CD14-positive monocyte (primary cell): ENCODE measurements around the gene ACVR1B. TPM values are rescaled to one million over a fixed set of nuclear protein-coding genes. Genes with fewer than 3 reads are reported as not detected.
A peak's percentile ranks its signal among the peaks of the same experiment; 100 is the strongest.

ENCODE experiments used
- DNase-seq, 3 donors: peaks; one replicate each; pipeline ENCODE4 v3.0.0-alpha.2; 2011 to 2022
- H2AFZ ChIP-seq: 2 replicates; pipeline ENCODE4 v1.6.0; 2012; ENCODE audit warnings: mild to moderate bottlenecking, low read depth, low read length, inconsistent platforms; ENCODE audit not compliant: insufficient read depth, poor library complexity, severe bottlenecking
- H3K27ac ChIP-seq, 2 donors: 1 replicate in 1 of 2; 2 replicates in 1 of 2; pipeline ENCODE4 v1.5.1; 2012 to 2013; ENCODE audit warnings: low read length in 2 of 2, control low read depth in 1 of 2, inconsistent platforms in 1 of 2, low read depth in 1 of 2, mild to moderate bottlenecking in 1 of 2
- H3K27me3 ChIP-seq, 2 donors: one replicate each; pipeline versions ENCODE4 v1.6.0 to v1.6.1; 2011 to 2013; ENCODE audit warnings: low read length in 2 of 2; ENCODE audit not compliant: control insufficient read depth in 2 of 2, insufficient read depth in 2 of 2
- H3K36me3 ChIP-seq, 2 donors: replicated peaks in 1 of 2; 1 replicate in 1 of 2; 2 replicates in 1 of 2; pipeline versions ENCODE4 v1.5.1 to v1.6.1; 2012 to 2013; ENCODE audit warnings: low read length in 2 of 2, control low read depth in 1 of 2, inconsistent platforms in 1 of 2, mild to moderate bottlenecking in 1 of 2; ENCODE audit not compliant: insufficient read depth in 2 of 2, control insufficient read depth in 1 of 2
- H3K4me1 ChIP-seq, 2 donors: 1 replicate in 1 of 2; 2 replicates in 1 of 2; pipeline versions ENCODE4 v1.5.1 to v1.6.1; 2012 to 2013; ENCODE audit warnings: low read length in 2 of 2, control low read depth in 1 of 2, inconsistent platforms in 1 of 2, mild to moderate bottlenecking in 1 of 2, moderate library complexity in 1 of 2; ENCODE audit not compliant: insufficient read depth in 2 of 2, control insufficient read depth in 1 of 2
- H3K4me2 ChIP-seq: replicated peaks from 2 replicates; pipeline ENCODE3; 2012; ENCODE audit warnings: low read length, moderate library complexity, mild to moderate bottlenecking; ENCODE audit not compliant: poor library complexity, severe bottlenecking; ENCODE audit errors: extremely low read depth
- H3K4me3 ChIP-seq, 3 experiments: fragments of 200-600 bp in 1 of 3; sonication (generic) in 1 of 3; replicated peaks in 1 of 3; 1 replicate in 2 of 3; 2 replicates in 1 of 3; pipeline ENCODE4 v1.5.1; 2011 to 2013; ENCODE audit warnings: low read length in 3 of 3, mild to moderate bottlenecking in 3 of 3, control low read depth in 2 of 3, low read depth in 2 of 3, inconsistent platforms in 1 of 3, moderate library complexity in 1 of 3
- H3K79me2 ChIP-seq: 2 replicates; pipeline ENCODE4 v1.6.0; 2012; ENCODE audit warnings: mild to moderate bottlenecking, control low read depth, inconsistent platforms, low read length, moderate library complexity; ENCODE audit not compliant: insufficient read depth
- H3K9ac ChIP-seq: 2 replicates; pipeline ENCODE4 v1.6.0; 2017; ENCODE audit warnings: low read length, mild to moderate bottlenecking; ENCODE audit not compliant: insufficient read depth, poor library complexity, severe bottlenecking
- H3K9me3 ChIP-seq, 2 donors: replicated peaks in 1 of 2; 1 replicate in 1 of 2; 2 replicates in 1 of 2; pipeline versions ENCODE4 v1.5.1 to v1.6.1; 2012 to 2013; ENCODE audit warnings: low read length in 2 of 2, control low read depth in 1 of 2; ENCODE audit not compliant: control insufficient read depth in 1 of 2, insufficient read depth in 1 of 2
- H4K20me1 ChIP-seq: 2 replicates; pipeline ENCODE4 v1.6.0; 2012; ENCODE audit warnings: mild to moderate bottlenecking, low read length, control low read depth, moderate library complexity; ENCODE audit not compliant: insufficient read depth
- H3K27ac Mint-ChIP-seq, 7 donors: one replicate each; pipeline ENCODE4 v1.8.0; 2020; ENCODE audit warnings: mild to moderate bottlenecking in 7 of 7, mixed read lengths in 7 of 7, moderate library complexity in 6 of 7, inconsistent platforms in 2 of 7
- H3K27me3 Mint-ChIP-seq, 3 donors: one replicate each; pipeline ENCODE4 v1.8.0; 2021 to 2022; ENCODE audit warnings: low read depth in 3 of 3, mild to moderate bottlenecking in 3 of 3, mixed read lengths in 3 of 3, moderate library complexity in 3 of 3, inconsistent platforms in 1 of 3
- H3K36me3 Mint-ChIP-seq, 2 donors: one replicate each; pipeline ENCODE4 v1.8.0; 2020; ENCODE audit warnings: mixed read lengths in 2 of 2, inconsistent platforms in 1 of 2, mild to moderate bottlenecking in 1 of 2
- H3K4me1 Mint-ChIP-seq: one replicate; pipeline ENCODE4 v1.8.0; 2020; ENCODE audit warnings: mild to moderate bottlenecking, mixed read lengths
- H3K4me3 Mint-ChIP-seq, 2 donors: one replicate each; pipeline ENCODE4 v1.8.0; 2020; ENCODE audit warnings: mild to moderate bottlenecking in 2 of 2, mixed read lengths in 2 of 2, moderate library complexity in 1 of 2
- H3K9me3 Mint-ChIP-seq, 7 donors: one replicate each; pipeline ENCODE4 v1.8.0; 2020 to 2022; ENCODE audit warnings: mixed read lengths in 7 of 7, mild to moderate bottlenecking in 6 of 7, moderate library complexity in 6 of 7, inconsistent platforms in 2 of 7
- WGBS: methylation state at CpG from one replicate; pipeline ENCODE4 v1.1.5; 2013; ENCODE audit warnings: missing lambda C conversion rate; ENCODE audit not compliant: insufficient coverage; 5-methylcytosine and 5-hydroxymethylcytosine counted together
- intact Hi-C, 2 donors: fragments of 100-400 bp; cut with micrococcal nuclease; formaldehyde crosslinking; loops; one replicate each; pipeline versions ENCODE4 v1.15.0 to v1.15.1; 2023
- polyA plus RNA-seq, 3 donors: library from polyadenylated mRNA; depleted of rRNA in 1 of 3; unstranded in 2 of 3; stranded (reverse) in 1 of 3; fragments of 300-500 nt in 2 of 3; fragments of >200 nt in 1 of 3; fragmentation: Illumina TruSeq in 2 of 3; gene quantifications; 1 replicate in 2 of 3; 2 replicates in 1 of 3; pipeline ENCODE4 v1.2.3, GENCODE V29; 2012 to 2021
- TF ChIP-seq, protein P1 (sequence below): fragments of 200-600 bp; IDR thresholded peaks from one replicate; pipeline ENCODE4 v1.8.0; 2022; ENCODE audit warnings: antibody characterized with exemption, mild to moderate bottlenecking

The ACVR1B gene
- polyA plus RNA-seq, 3 donors, result 1.8 to 18.5 (median 3.9) TPM

DNA sequence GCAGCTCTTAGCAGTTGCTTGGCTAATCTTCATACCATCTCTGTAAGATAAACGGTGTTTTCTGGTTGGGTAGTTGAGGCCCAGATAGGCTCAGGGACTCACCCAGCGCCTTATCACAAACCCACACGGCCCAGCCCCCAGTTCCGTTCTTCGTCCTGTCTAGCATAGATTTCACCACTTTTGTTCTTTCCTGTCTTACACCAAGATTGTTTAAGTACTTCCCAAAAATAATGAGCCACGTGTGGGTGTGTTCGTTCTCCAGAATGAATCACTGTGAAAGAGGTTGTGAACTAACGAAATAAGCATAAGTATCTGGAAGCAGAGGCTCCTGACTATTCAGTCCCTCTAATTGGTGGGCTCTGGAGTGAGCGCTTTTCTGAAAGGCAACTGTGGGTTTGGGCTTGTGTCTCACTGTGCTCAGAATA, 21.4 kb downstream of the ACVR1B start:
- H2AFZ ChIP-seq, result no peak overlapping the region
- intact Hi-C loops, result loop anchor here in 1 of 2 donors (2.0 kb wide), 1 partner anchor 86 kb away; no protein-coding TSS in a partner anchor
- peak; percentile 90 to 98 (median 97) for DNase-seq
- TF ChIP-seq, protein P1, sequence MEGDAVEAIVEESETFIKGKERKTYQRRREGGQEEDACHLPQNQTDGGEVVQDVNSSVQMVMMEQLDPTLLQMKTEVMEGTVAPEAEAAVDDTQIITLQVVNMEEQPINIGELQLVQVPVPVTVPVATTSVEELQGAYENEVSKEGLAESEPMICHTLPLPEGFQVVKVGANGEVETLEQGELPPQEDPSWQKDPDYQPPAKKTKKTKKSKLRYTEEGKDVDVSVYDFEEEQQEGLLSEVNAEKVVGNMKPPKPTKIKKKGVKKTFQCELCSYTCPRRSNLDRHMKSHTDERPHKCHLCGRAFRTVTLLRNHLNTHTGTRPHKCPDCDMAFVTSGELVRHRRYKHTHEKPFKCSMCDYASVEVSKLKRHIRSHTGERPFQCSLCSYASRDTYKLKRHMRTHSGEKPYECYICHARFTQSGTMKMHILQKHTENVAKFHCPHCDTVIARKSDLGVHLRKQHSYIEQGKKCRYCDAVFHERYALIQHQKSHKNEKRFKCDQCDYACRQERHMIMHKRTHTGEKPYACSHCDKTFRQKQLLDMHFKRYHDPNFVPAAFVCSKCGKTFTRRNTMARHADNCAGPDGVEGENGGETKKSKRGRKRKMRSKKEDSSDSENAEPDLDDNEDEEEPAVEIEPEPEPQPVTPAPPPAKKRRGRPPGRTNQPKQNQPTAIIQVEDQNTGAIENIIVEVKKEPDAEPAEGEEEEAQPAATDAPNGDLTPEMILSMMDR, result no peak
- H3K9me3 ChIP-seq, result no peaks in the 10 kb centered on the region
- 0% methylated on average over 3 of the region's 9 CpGs for WGBS
- H3K27me3 ChIP-seq, result no peaks in the 10 kb centered on the region
- H3K36me3 ChIP-seq, result peaks cover 0 to 20% of the 10 kb centered on the region in 2 donors
- no peaks in the 10 kb centered on the region for H3K9me3 Mint-ChIP-seq
- peak overlapping the region; percentile 26 to 73 (median 44) for H3K4me3 ChIP-seq
- H4K20me1 ChIP-seq, result peaks cover 6% of the 10 kb centered on the region
- H3K79me2 ChIP-seq, result peaks cover 91% of the 10 kb centered on the region
- peaks cover 34 to 47% of the 10 kb centered on the region in 2 donors for H3K36me3 Mint-ChIP-seq
- peak overlapping the region; percentile 87 to 97 for H3K27ac ChIP-seq
- peaks cover 0 to 2% (median 0%) of the 10 kb centered on the region in 3 donors for H3K27me3 Mint-ChIP-seq
- H3K27ac Mint-ChIP-seq, result peak overlapping the region; percentile 87 to 97 (median 97)
- H3K4me1 ChIP-seq, result peaks cover 84 to 91% of the 10 kb centered on the region in 2 donors
- H3K4me3 Mint-ChIP-seq, result peak overlapping the region; percentile 63 to 76
- H3K4me2 ChIP-seq, result peak overlapping the region; percentile 84
- H3K4me1 Mint-ChIP-seq, result peaks cover 92% of the 10 kb centered on the region
- peak overlapping the region; percentile 61 for H3K9ac ChIP-seq

DNA sequence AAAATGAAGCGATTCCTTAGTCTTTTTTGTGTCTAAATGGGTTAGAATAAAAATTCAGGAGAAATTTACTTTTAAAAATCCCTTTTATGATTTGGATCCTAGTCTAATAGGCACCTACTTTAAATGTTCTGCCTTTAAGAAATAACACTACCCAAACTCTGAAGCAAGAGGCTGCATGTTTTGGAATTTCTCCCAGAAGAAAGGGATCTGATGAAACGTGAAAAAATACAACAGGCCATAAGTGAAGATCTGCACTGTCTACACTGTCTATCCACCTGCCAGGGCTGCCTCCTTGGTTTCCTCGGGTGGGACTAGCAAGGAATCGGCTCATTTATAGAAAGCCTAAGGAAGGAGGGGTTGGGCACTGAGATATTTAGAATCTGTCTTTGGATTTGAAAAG, 22.1 kb downstream of the ACVR1B start:
- peak overlapping the region; percentile 12 to 76 for H3K4me3 Mint-ChIP-seq
- H3K27ac Mint-ChIP-seq, result peak overlapping the region; percentile 87 to 97 (median 97)
- H4K20me1 ChIP-seq, result peaks cover 2% of the 10 kb centered on the region
- no peaks in the 10 kb centered on the region for H3K27me3 Mint-ChIP-seq
- H3K4me2 ChIP-seq, result peak overlapping the region; percentile 84
- H3K36me3 Mint-ChIP-seq, result peaks cover 39 to 52% of the 10 kb centered on the region in 2 donors
- H3K4me1 ChIP-seq, result peaks cover 86 to 96% of the 10 kb centered on the region in 2 donors
- H2AFZ ChIP-seq, result no peak overlapping the region
- H3K9me3 ChIP-seq, result no peaks in the 10 kb centered on the region
- peaks cover 3 to 27% of the 10 kb centered on the region in 2 donors for H3K36me3 ChIP-seq
- DNase-seq, result no peak
- H3K4me1 Mint-ChIP-seq, result peaks cover 93% of the 10 kb centered on the region
- TF ChIP-seq, protein P1, result no peak
- H3K79me2 ChIP-seq, result peaks cover 90% of the 10 kb centered on the region
- peak overlapping the region in 1 of 3 experiments; percentile 73 for H3K4me3 ChIP-seq
- intact Hi-C loops, result loop anchor here in 1 of 2 donors (2.0 kb wide), 1 partner anchor 87 kb away; no protein-coding TSS in a partner anchor
- no peaks in the 10 kb centered on the region for H3K9me3 Mint-ChIP-seq
- peak overlapping the region; percentile 30 for H3K9ac ChIP-seq
- no CpG with 5 or more reads among the region's 4 CpGs for WGBS
- H3K27me3 ChIP-seq, result no peaks in the 10 kb centered on the region
- H3K27ac ChIP-seq, result peak overlapping the region; percentile 87 to 97
